Measurements from ENCODE around the gene PRR16. TPM values are rescaled to one million over a fixed set of nuclear protein-coding genes. Genes with fewer than 3 reads are reported as not detected.

PRR16 gene
- total and polyA plus RNA-seq, 2 of the 13 experiments (the other 11 are each of a cell fraction or from before 2014, with no cell fraction given) = not detected

DNA sequence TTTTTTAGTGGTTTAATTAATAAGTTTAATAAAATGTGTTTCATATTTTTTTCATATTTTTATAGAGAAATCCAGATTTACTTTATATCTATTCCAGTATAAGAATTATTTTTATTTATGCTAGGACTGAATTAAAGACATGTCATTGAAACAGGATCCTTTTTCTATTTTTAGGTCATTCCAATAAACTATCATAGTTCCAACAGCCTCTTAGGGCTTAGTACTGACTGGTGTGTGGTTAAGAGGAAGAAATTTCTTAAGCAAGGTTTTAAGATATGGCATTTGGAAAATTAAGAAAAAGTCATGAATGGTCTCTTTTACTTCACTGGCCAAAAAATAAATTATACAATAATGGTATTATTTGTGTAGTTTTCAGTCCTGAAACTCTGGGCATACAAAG, 31.2 kb upstream of the PRR16 start:
- Histone ChIP-seq H3K9me3 (ENCODE audit: low read length) (peaks cover 10% of the 10 kb centered on the region; the same call in 1 of the 2 replicates), H3K36me3 (replicated peaks in 1 of 2; ENCODE audit: control insufficient read depth in 1 of 2, insufficient read depth in 2 of 2, low read length in 2 of 2) (no peaks in the 10 kb centered on the region), H3K4me1 (ENCODE audit: insufficient read depth, low read length) (no peaks in the 10 kb centered on the region), H2AFZ (ENCODE audit: low read length) (no peak overlapping the region), H3K4me2 (ENCODE audit: low read depth, low read length) (no peak overlapping the region), H3K4me3 (replicated peaks in 1 of 3; ENCODE audit: insufficient read depth in 1 of 3, low read depth in 2 of 3, low read length in 3 of 3) (no peak overlapping the region), H3K79me2 (ENCODE audit: insufficient read depth, low read length) (no peaks in the 10 kb centered on the region), H4K20me1 (ENCODE audit: insufficient read depth, low read length) (no peaks in the 10 kb centered on the region), H3K27me3 (ENCODE audit: control insufficient read depth in 1 of 2, insufficient read depth in 2 of 2, low read length in 2 of 2) (no peaks in the 10 kb centered on the region), H3K27ac (ENCODE audit: extremely low read length, insufficient read depth, low read length) (no peak overlapping the region), H3K9ac (ENCODE audit: insufficient read depth, low read depth, low read length) (no peak overlapping the region)
- DNase-seq (ENCODE audit: low spot score) (no peak), FAIRE-seq (no peak), ATAC-seq (no peak)
- POLR2A ChIA-PET = no interaction called here
- TF ChIP-seq SALL2 (CRISPR knock-in tag; IDR thresholded peaks at IDR 0.05) (no peak), MXI1 (IDR thresholded peaks at IDR 0.05; ENCODE audit: borderline replicate concordance, low read depth, low read length) (no peak), ETV5 (CRISPR knock-in tag; IDR thresholded peaks at IDR 0.05; ENCODE audit: borderline replicate concordance) (no peak), NCOA2 (CRISPR knock-in tag; IDR thresholded peaks at IDR 0.05) (no peak), GPN1 (CRISPR knock-in tag; IDR thresholded peaks at IDR 0.05; ENCODE audit: borderline replicate concordance) (no peak), NFATC3 (CRISPR knock-in tag; IDR thresholded peaks at IDR 0.05) (no peak), MIXL1 (CRISPR knock-in tag; IDR thresholded peaks at IDR 0.05) (no peak), ZNF24 (IDR thresholded peaks at IDR 0.05) (no peak), ZNF430 (CRISPR knock-in tag; IDR thresholded peaks at IDR 0.05) (no peak)
- in situ Hi-C loops (cut with HindIII; ENCODE audit: extremely low pct_ligation_motif_present, low pct_unique_long_range_greater_than_20kb) (no loop called here), intact Hi-C loops (cut with micrococcal nuclease; ENCODE audit: unreplicated experiment) (no loop called here)
- no TSS peak for BruUV-seq (replicated peaks)
- CTCF ChIA-PET (ENCODE audit: low intra/inter-chr PET ratio, low total read pairs) = no interaction called here

DNA sequence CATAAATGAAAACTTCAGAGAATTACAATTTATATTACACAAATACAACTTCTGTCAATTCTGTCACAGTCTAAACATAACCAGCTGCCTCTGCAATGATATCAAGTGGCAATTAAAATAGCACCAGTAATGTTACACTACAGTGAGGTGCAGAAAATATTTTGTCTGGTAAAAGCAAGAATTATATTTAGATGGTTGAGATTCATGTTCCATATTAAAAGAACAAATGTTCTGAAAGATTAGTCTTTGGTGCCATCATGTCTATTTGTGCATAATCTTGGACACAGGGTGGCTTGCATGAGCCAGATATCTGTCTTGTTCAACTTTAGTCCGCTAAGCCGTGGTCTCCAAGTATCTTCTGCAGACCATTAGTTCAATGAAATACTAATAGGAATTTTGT, 29.0 kb upstream of the PRR16 start:
- H3K79me2 ChIP-seq (ENCODE audit: insufficient read depth, low read length) = no peaks in the 10 kb centered on the region
- H3K36me3 ChIP-seq (replicated peaks in 1 of 2; ENCODE audit: control insufficient read depth in 1 of 2, insufficient read depth in 2 of 2, low read length in 2 of 2) = no peaks in the 10 kb centered on the region
- intact Hi-C loops (cut with micrococcal nuclease; ENCODE audit: unreplicated experiment) (no loop called here), in situ Hi-C loops (cut with HindIII; ENCODE audit: extremely low pct_ligation_motif_present, low pct_unique_long_range_greater_than_20kb) (no loop called here)
- H2AFZ ChIP-seq (ENCODE audit: low read length) = no peak overlapping the region
- no peak overlapping the region for H3K4me3 ChIP-seq (replicated peaks in 1 of 3; ENCODE audit: insufficient read depth in 1 of 3, low read depth in 2 of 3, low read length in 3 of 3)
- no TSS peak for BruUV-seq (replicated peaks)
- no peaks in the 10 kb centered on the region for H3K27me3 ChIP-seq (ENCODE audit: control insufficient read depth in 1 of 2, insufficient read depth in 2 of 2, low read length in 2 of 2)
- no peak overlapping the region for H3K9ac ChIP-seq (ENCODE audit: insufficient read depth, low read depth, low read length)
- H3K27ac ChIP-seq (ENCODE audit: extremely low read length, insufficient read depth, low read length) = no peak overlapping the region
- no peak overlapping the region for H3K4me2 ChIP-seq (ENCODE audit: low read depth, low read length)
- FAIRE-seq (no peak), ATAC-seq (no peak), DNase-seq (ENCODE audit: low spot score) (no peak)
- ChIA-PET POLR2A (no interaction called here), CTCF (ENCODE audit: low intra/inter-chr PET ratio, low total read pairs) (no interaction called here)
- H3K4me1 ChIP-seq (ENCODE audit: insufficient read depth, low read length) = no peaks in the 10 kb centered on the region
- H3K9me3 ChIP-seq (ENCODE audit: low read length) = peaks cover 10% of the 10 kb centered on the region; the same call in 1 of the 2 replicates
- no peaks in the 10 kb centered on the region for H4K20me1 ChIP-seq (ENCODE audit: insufficient read depth, low read length)
- WGBS (ENCODE audit: low lambda C conversion rate) = 49% methylated on average over 2 of the region's 2 CpGs
- TF ChIP-seq ZNF230 (CRISPR knock-in tag; IDR thresholded peaks at IDR 0.05) (no peak), MAFF (IDR thresholded peaks at IDR 0.05; ENCODE audit: low read depth, low read length) (no peak), ZBTB7B (CRISPR knock-in tag; IDR thresholded peaks at IDR 0.05) (no peak)
- TF ChIP-seq, protein P1, sequence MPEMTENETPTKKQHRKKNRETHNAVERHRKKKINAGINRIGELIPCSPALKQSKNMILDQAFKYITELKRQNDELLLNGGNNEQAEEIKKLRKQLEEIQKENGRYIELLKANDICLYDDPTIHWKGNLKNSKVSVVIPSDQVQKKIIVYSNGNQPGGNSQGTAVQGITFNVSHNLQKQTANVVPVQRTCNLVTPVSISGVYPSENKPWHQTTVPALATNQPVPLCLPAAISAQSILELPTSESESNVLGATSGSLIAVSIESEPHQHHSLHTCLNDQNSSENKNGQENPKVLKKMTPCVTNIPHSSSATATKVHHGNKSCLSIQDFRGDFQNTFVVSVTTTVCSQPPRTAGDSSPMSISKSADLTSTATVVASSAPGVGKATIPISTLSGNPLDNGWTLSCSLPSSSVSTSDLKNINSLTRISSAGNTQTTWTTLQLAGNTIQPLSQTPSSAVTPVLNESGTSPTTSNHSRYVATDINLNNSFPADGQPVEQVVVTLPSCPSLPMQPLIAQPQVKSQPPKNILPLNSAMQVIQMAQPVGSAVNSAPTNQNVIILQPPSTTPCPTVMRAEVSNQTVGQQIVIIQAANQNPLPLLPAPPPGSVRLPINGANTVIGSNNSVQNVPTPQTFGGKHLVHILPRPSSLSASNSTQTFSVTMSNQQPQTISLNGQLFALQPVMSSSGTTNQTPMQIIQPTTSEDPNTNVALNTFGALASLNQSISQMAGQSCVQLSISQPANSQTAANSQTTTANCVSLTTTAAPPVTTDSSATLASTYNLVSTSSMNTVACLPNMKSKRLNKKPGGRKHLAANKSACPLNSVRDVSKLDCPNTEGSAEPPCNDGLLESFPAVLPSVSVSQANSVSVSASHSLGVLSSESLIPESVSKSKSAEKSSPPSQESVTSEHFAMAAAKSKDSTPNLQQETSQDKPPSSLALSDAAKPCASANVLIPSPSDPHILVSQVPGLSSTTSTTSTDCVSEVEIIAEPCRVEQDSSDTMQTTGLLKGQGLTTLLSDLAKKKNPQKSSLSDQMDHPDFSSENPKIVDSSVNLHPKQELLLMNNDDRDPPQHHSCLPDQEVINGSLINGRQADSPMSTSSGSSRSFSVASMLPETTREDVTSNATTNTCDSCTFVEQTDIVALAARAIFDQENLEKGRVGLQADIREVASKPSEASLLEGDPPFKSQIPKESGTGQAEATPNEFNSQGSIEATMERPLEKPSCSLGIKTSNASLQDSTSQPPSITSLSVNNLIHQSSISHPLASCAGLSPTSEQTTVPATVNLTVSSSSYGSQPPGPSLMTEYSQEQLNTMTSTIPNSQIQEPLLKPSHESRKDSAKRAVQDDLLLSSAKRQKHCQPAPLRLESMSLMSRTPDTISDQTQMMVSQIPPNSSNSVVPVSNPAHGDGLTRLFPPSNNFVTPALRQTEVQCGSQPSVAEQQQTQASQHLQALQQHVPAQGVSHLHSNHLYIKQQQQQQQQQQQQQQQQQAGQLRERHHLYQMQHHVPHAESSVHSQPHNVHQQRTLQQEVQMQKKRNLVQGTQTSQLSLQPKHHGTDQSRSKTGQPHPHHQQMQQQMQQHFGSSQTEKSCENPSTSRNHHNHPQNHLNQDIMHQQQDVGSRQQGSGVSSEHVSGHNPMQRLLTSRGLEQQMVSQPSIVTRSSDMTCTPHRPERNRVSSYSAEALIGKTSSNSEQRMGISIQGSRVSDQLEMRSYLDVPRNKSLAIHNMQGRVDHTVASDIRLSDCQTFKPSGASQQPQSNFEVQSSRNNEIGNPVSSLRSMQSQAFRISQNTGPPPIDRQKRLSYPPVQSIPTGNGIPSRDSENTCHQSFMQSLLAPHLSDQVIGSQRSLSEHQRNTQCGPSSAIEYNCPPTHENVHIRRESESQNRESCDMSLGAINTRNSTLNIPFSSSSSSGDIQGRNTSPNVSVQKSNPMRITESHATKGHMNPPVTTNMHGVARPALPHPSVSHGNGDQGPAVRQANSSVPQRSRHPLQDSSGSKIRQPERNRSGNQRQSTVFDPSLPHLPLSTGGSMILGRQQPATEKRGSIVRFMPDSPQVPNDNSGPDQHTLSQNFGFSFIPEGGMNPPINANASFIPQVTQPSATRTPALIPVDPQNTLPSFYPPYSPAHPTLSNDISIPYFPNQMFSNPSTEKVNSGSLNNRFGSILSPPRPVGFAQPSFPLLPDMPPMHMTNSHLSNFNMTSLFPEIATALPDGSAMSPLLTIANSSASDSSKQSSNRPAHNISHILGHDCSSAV (CRISPR knock-in tag; IDR thresholded peaks at IDR 0.05; ENCODE audit: borderline replicate concordance) = no peak
